Activated T-helper 1 cell treated with anti-CD3 and anti-CD28 coated beads, Interleukin-2, amount 50 U/mL, for 16 hours (primary cell): ENCODE results near the gene NEAT1.
"Not testable (repeated sequence)": the region's sequence is repeated elsewhere in the genome, so short reads cannot be mapped to it uniquely, and the experiment has no call there.

Source experiments
- DNase-seq, 2 donors: peaks; one replicate each; pipeline ENCODE4 v3.0.0-alpha.2; 2020; ENCODE audit warnings: low read depth in 1 of 2, low spot score in 1 of 2

The NEAT1 gene

GRCh38 chr11:65448418-65449105 is 26.0 kb downstream of the NEAT1 start:
- no peak for DNase-seq

GRCh38 chr11:65451301-65451700 is 28.7 kb downstream of the NEAT1 start:
- DNase-seq = not testable (repeated sequence)

GRCh38 chr11:65452259-65452658 is 29.7 kb downstream of the NEAT1 start:
- DNase-seq = not testable (repeated sequence)

GRCh38 chr11:65452806-65453490 is 30.4 kb downstream of the NEAT1 start:
- DNase-seq = no peak

- no peak for DNase-seq
Measured at GRCh38 chr11:65454311-65454695, 31.7 kb downstream of the NEAT1 start.

- peak; percentile 58 to 75 for DNase-seq
Measured at GRCh38 chr11:65454696-65455456, 32.3 kb downstream of the NEAT1 start.

- no peak for DNase-seq
Measured at GRCh38 chr11:65456418-65456817, 33.8 kb downstream of the NEAT1 start.

- DNase-seq = no peak
Measured at GRCh38 chr11:65459552-65459951, 37.0 kb downstream of the NEAT1 start.

- not testable (repeated sequence) for DNase-seq
Measured at GRCh38 chr11:65465471-65465870, 42.9 kb downstream of the NEAT1 start.

- DNase-seq = not testable (repeated sequence)
Measured at GRCh38 chr11:65467306-65467705, 44.7 kb downstream of the NEAT1 start.

- peak in 1 of 2 donors; percentile 35 for DNase-seq
Measured at GRCh38 chr11:65468874-65469333, 46.3 kb downstream of the NEAT1 start.

- no peak for DNase-seq
Measured at GRCh38 chr11:65470433-65471049, 47.9 kb downstream of the NEAT1 start.

GRCh38 chr11:65471447-65471891 is 48.9 kb downstream of the NEAT1 start:
- DNase-seq = no peak

- not testable (repeated sequence) for DNase-seq
Measured at GRCh38 chr11:65472588-65473277, 50.1 kb downstream of the NEAT1 start.

GRCh38 chr11:65473278-65473860 is 50.8 kb downstream of the NEAT1 start:
- no peak for DNase-seq

- DNase-seq = no peak
Measured at GRCh38 chr11:65474864-65475263, 52.3 kb downstream of the NEAT1 start.

GRCh38 chr11:65476632-65477148 is 54.1 kb downstream of the NEAT1 start:
- no peak for DNase-seq

- DNase-seq = peak; percentile 81 to 86
Measured at GRCh38 chr11:65477149-65477965, 54.8 kb downstream of the NEAT1 start.
